NCI-H2029 treated with DMSO at 0.1 percent for 48 hours (cell line): Measurements from ENCODE around the gene FGD3.

Experiments used
- DNase-seq: peaks from one replicate; lab custom pipeline; 2025; lab: John Stamatoyannopoulos, UW

Gene FGD3

DNA sequence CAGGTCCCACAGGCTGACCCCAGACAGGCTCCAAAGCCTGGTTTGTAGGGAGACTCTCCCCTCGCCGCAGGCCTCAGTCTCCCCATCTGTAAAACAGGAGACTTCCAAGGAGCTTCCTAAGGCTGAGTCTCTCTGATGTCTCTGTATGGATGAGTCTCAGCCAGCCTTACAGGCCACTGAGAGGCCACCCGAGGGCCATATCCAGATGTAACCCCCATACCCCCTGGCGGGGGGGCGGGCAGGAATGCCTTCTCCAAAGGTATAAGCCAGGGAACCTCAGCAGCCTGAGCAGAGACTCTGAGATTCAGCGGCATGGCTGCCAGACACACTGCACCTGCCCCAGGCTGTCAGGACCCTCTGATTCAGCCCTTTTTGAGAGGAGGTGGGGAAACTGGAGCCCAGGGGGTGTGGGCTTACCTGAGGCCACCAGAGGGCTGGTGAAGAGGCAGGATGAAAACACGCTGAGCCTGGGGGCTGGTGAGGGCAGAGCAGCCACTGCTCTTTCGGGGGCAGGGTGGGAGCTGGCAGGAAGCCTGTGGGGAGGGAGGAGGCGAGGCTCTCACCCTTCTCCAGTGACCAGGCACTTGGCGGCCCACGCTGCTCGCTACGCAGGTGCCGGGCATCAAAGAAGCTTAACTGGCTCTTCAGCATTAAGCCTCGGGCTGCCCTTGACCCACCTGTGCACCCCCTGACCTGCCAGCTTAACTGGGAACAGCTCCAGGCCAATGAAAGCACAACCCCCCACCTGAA, 105.6 kb downstream of the FGD3 start:
- no peak for DNase-seq

DNA sequence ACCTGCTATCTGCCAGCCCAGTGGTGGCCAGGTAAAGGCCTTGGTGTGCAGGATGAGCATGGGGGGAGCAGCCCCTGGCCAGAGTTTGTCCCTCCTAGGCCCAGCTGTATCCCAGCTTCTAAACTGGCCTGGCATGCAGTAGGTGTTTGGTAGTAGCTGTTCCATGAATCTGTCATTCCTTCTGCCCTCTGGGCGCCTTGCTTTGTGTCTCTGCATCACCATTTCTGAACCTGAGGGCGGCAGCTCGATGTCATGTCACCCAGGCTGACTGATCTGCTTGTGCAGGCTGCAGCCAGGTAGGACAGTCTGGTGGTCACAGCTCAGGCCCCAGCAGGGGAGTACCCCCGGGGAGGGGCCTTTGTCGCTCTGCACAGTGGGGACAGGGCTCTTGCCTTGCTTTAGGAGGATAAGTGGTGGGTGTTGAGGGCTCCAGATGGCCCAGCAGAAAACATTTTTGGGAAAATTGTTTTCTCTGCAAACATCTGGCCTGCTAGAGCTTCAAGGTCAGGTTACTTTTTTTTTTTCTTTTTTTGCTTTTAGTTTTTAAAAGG, 106.5 kb downstream of the FGD3 start:
- no peak for DNase-seq

DNA sequence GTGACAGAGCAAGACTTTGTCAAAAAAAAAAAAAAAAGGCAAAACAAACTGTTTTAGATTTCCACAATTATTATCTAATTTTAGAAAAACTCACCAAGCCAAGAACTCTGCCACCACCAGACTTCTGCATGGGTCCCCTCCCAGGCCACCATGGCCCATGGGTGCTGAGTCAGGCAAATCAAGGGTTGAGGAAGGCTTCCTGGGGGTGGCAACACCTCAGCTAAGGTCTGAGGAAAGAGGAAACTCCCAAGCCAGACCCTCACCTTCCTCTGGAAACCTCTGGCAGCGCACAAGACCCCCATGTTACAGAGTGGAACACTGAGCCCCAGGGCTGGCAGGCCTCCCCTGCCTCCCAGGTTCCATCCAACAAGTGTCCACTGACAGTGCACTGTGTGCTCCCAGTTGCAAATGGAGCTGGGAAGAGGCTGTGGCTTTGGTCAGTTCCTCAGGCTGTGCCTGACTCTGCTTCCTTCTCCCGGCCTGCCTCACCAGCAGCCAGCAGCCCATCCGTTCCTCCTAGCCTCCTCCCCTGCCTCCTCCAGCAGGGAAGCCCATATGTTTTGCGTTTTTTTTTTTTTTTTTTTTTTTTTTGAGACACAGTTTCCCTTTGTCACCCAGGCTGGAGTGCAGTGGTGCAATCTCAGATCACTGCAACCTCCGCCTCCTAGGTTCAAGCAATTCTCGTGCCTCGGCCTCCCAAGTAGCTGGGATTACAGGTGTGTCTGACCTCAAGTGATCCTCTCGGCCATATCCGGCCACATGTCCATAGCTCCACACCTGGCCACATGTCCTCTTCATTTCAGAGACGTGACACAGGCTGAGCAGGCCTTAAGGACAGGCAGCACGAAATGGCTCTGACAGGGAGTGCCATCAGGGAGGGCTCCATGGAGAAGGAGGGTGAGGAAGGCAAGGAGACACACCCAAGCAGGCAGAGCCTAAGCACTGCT, 107.7 kb downstream of the FGD3 start:
- no peak for DNase-seq

DNA sequence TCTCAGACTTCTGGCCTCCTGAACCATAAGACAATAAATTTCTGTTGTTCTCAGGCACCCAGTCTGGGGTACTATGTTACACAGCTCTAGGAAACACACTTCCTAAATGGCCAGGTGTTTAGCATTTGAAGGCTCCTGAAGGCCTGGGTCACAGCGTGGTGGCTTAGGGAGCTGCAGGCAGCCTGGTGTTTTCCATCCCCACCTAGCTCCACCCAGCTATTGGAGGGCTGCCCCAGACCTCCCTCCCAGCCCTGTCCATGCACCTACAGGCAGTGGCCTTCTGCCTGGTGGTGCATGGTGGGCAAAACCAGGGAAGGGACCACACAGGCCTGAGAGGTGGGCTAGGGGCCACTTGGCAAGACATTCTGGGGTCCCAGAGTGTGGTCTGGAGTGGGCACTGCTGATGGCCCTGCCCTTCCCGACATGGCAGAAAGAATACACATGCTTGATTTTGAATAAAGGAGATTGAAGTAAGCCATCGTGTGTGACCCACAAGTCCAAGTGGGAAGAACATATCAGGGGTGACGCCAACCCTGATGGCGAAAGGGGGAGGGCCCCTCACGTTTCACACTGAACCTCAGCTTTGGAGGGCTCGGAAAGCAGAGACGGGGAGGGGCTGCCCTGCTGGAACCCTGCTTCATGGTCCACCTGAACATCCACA, 109.8 kb downstream of the FGD3 start:
- DNase-seq = no peak

DNA sequence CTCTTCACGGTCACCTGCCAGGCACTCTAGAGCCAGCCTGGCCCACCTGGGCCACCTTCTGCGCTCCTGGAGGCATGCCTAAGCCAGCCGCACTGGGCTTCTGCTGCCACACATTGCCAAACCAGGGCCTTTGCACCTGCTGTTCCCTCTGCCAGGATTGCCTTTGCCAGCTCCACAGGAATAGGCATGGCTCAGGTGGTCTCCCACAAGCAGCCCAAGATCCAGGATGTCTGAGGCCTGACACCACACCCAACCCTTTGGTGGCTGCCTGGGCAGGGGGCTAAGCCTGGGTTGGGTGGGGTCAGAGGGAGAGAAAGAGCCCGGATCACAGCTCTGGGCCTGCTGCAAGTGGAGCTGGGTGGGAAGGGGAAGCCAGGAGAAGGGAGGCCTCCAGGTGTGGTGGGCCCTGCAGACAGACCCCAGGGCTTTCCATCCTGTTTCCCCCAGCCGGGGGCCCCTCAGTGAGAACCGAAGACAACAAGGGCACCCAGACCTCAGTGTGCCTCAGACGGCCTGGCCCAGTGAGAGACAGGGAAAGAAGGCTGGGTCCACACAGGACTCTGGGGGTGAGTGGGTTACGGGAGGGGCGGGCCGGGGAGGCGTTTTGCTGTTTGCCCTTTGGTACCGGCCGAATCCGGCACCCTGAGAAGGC, 110.5 kb downstream of the FGD3 start:
- no peak for DNase-seq

DNA sequence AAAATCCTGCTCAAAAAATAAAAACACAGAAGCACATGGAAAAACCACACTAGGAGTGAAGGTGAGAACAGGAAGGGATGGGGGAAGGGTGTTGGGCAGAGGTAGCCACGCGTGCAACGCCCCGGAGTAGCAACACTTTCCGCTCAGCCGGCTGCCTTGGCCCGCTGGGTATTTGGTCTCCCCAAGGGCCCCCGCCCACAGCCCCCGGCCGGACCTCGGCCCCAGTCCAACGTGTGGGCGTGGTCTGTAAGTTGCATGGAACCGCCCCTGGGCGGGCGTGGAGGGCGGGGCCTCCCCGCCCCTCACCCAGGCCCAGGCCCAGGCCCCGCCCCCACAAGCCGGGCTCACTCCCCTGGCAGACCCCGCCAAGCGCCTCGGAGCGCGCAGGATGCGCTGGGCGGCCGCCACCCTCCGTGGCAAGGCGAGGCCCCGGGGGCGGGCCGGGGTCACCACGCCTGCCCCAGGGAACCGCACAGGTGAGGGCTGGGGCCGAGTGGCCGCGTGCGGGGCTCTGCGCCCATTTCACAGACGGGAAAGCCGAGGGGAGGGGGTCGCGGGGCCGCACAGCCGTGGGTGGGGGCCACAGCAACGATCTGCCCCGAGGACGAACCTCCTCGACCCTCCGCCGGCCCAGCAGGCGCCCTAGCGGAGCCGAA, 111.2 kb downstream of the FGD3 start, which contains the start of gene SUSD3:
Gene SUSD3 (plus strand): TSS at position 347 of the 656 bp plus-strand sequence. CDS start 42 bp downstream, at position 389.
- DNase-seq = peak; percentile 11

DNA sequence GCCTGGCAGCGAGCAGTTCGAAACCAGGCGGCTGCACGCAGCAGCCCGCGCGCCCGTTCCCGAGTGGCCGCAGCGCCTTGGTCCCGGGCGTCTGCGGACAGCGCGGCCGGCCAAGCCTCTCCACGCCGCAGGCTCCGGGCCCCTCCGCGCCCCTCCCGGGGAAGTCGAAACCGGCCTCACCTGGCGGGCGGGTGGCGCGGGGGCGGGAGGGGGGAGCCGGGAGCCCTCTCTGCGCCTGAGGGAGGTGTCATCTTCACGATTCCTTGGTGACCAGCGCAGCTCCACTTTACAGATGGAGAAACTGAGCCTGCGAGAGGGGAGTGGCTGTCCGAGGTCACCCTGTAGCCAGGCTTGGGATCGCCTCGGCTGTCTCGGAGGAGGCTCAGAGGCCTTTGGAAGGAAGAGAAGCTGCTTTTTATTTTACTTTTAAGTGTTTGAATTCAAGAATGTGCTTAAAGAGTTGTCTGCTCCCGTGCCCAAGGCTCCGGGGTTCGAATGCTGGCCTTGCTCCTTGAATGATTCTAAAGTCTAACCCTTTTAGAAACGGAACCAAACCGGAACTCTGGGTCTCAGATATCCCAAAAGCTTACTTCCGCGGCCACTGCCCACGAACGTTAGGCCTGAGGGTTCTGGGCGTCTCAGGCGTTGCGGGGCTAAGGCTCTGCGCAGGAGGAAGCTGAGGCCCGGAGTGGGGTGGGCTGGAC, 111.8 kb downstream of the FGD3 start:
- DNase-seq = no peak

DNA sequence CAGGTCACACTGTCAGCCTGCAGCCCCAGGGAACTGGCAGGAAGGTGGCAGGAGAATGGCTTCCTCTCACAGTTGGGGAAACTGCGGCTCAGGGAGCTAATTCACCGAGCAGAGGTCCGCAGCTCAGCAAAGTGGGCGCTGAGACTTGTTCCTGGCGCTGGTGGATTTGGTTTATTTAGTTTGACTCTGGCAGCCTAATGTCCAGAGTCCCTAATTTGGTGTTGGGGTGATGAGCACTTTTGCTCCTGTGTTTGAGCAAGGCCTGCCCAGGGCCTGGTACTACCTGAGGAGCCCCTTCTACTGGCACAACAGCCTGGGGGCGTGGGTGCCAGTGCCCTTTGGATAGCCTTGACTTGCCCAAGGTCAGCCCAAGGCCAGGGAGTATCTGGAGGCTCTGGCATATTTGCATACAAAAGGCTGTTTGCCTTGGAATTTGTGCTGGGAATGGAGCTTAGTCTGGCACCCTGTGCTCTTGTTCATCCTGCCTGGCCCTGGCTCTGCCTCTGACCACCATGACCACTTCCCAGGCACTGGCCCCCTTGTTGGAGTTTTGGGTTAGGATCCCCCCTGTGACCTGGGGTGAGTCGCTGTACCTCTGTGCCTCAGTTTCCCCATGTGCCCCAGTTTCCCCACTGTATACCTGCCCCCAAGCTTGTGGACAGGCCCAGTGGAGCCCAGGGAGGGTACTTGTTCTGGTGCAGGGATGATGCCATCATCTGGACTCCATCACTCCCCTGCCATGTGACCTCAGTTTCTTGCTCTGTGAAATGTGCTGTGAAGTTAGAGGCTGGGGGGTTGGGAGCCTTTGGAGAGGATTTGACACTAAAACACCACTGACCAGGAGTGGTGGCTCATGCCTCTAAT, 112.6 kb downstream of the FGD3 start:
- no peak for DNase-seq

DNA sequence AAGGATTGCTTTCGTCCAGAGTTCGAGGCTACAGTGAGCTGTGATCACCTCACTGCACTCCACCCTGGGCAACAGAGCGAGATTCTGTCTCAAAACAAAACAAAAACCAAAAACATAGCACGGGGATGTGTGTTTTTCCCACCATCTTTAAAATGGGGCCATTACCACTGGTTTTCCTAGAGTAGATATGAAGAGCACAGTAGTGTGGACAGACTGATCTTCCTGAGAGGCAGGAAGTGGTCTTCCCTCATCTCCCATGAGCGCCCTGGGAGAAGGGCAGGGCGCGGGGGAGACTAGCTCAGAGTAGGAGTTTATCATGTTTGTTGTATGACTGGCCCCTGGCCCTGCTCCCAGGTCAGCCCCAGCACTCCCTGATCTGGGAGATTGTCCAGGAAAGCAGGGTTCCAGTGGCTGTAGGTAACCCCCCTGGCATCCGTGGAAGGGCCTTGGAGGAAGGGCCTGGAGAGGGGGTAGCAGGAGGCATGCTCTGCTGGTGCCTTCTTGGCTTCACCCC, 113.5 kb downstream of the FGD3 start:
- no peak for DNase-seq

DNA sequence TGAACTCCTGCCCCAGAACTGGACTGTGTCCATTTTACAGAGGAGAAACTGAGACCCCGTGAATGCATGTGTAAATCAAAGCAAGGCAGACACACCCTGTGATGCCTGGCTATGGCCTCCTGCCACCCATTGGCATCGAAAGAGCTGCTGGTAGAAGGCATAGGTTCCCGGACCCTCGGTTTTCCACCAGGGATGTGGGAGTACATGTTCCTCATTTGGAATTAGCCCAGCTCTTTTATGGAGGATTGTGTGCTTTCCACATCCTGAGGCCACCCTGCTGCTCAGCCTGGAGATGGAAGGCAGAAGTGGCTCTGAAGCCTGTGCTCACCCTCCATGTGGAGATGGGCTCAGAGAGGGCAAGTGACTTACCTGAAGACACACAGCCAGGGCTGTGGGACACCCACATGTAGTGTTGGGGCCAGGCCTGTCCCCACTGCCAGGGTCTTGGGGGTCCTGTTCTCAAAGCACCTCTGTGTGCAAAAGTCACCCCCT, 114.0 kb downstream of the FGD3 start:
- DNase-seq = no peak

DNA sequence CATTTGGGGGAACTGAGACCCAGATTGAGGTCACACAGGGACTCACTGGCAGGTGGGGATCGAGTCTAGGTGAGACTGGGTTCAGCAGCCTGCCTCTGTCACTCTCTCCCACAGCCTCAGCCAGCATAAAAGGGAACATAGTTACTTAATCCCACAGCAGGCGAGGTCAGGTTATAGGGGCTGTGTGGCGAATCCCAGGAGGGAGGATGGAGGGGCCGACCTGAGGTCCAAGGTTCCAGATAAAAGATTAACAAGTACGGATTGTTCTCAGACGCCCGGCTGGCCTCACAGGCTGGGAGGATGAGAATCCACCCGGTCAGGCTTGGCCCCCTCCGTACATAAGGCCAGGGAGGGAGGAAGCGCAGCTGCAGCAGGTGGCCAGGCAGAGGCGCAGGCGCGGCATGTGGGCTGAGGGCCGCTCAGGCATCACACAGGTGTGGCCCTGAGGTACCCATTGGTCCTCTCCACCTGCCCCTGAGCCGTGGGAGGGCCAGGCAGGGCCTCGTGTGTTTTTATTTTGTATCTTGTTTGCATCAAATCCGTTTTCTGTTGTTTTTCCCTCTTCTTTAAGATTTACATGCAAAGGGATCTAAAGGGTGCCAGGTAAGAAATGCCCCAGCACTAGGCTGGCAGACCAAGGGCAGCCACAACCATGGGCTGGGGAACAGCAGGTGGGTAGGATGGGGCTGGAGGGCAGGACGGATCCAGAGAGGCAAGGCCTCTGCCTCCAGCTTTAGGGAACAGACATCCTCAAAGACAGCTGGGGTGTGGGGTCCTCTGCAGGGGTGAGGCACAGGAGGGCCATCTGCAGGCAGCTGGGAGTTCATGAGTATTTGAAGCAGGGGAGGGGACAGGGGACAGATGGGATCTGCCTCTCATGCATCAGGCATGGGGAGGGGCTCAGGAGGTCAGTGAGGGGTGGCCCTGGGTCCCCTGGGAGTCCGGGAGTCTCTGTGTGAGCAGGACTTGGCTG, 114.8 kb downstream of the FGD3 start:
- DNase-seq = no peak

DNA sequence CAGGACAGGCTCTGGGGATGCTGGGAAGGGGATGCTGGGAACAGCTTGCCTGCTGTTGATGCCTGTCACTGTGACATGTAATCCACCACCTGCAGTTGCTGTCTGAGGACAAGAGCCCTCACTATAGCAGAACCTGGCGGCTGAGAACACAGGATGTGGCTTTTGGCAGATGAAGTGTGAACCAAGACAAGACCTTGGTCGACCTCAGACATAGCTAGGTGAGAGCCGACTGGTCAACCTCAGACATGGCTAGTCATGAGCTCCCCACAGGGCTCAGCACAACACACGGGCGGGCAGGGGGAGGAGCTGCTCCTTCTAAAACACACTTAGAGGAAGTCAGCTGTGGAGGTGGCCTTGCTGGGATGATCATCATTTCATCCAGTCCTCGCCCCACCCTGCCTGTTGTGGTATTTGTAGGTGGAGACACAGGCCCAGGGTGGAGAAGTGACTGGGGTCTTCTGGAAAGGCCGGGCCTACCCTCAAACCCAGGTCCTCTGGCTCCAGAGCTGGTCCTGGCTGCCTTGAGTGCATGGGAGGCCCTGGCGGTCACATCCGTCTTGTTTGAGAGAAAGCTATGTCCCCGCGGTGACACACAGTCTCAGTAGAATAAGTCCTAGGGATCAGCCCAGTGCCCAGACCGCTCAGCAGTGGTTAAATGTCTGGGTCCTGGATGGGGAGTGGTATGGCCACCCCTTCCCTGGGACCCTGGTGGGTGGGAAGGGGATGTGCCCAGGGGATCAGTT, 117.2 kb downstream of the FGD3 start:
- peak; percentile 16 for DNase-seq

DNA sequence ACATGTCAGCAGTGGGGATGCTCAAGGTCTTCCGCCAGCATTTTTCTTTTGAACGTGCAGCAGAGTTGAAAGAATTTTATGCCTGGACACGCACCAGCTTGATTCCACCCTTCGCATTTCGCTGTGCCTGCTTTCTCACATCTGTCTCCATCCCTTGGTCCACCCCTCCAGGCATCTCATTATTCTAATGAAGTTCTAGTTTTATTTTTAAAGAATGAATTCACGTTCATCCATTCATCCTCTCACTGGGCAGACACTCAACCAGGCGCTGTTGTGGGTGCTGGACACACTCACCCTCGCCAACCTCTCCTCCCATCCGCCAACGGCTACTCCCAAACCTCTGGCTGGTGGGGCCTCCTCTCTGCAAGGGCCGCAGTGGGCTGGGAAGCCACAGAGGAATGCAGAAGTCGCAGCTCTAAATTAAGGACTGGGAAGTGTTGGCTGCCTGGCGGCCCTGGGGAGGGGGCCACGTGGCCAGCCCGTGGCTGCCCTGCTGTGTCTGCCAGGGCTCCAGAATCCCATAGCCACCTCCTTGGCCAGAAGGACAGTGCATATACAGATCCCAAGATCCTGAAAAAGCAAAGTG, 117.9 kb downstream of the FGD3 start:
- no peak for DNase-seq

DNA sequence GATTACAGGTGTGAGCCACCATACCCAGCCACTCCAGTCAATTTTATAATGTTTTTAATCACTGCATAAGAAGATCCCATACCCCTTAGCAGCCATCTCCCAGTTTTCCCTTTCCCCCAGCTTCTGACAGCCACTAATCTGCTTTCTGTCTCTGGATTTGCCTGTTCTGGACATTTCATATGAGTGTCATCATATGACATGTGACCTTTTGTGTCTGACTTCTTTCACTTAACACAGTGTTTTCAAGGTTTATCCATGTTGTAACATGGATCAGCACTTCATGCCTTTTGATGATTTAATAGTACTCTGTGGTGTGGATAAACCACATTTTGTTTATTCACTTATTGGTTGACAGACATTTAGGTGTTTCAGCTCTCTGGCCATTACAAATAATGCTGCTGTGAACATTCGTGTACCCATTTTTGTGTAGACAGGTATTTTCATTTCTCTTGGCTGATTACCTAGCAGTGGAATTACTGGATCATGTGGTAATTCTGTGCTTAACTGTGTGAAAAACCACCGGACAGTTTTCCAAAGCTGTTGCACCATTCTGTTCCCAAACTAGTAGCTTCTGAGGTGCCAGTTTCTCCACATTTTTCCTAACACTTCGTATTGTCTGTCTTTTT, 119.8 kb downstream of the FGD3 start:
- no peak for DNase-seq

DNA sequence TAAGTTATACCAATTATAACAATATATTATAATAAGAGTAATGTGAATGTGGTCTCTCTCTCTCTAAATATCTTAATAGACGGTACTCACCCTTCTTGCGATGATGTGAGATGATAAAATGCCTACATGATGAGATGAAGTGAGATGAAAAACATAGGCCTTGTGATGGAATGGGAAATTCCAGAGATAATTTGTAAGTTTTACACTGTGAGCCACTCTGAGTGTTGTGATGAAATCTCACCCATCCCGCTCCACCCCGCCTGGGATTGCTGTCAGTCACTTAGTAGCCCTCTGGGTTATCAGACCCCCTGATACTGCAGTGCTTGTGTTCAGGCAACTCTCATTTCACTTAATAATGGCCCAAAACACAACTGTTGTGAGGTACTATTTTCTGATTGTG, 121.6 kb downstream of the FGD3 start:
- DNase-seq = no peak

DNA sequence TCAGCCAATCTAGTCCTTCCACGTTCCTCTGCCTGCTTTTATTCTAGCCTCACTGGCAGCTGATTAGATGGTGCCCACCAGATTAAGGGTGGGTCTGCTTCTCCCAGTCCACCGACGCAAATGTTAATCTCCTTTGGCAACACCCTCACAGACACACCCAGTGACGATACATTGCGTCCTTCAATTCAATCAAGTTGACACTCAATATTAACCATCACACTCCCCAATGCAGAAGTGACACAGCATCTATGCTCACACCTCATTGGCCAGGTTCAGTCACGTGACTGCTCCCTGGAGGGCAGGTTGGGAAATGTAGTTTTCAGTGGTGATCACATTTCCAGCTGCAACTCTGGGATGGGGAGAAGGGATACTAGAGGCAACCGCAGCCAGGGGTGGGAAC, 124.1 kb downstream of the FGD3 start:
- peak; percentile 35 for DNase-seq
